Astrocyte of the hippocampus (primary cell): Measurements from ENCODE around the gene CLEC4G.
A peak's percentile ranks its signal among the peaks of the same experiment; 100 is the strongest.

Experiments used
- DNase-seq: peaks from one replicate; pipeline ENCODE4 v3.0.0; 2011; ENCODE audit warnings: low read depth, low spot score

CLEC4G gene

GRCh38 chr19:7697721-7698287 lies 34.1 kb downstream of the CLEC4G start:
- no peak for DNase-seq

GRCh38 chr19:7694499-7694898 lies 37.4 kb downstream of the CLEC4G start:
- DNase-seq: no peak

- DNase-seq: no peak
These were observed 39.4 kb downstream of the CLEC4G start for GRCh38 chr19:7692417-7693088.

GRCh38 chr19:7691497-7691896 lies 40.4 kb downstream of the CLEC4G start:
- DNase-seq: no peak

- DNase-seq: no peak
These were observed 41.1 kb downstream of the CLEC4G start for GRCh38 chr19:7690779-7691258.

- DNase-seq: no peak
These were observed 42.7 kb downstream of the CLEC4G start for GRCh38 chr19:7689165-7689564.

GRCh38 chr19:7687177-7687576 lies 44.7 kb downstream of the CLEC4G start:
- DNase-seq: no peak

- DNase-seq: no peak
These were observed 46.1 kb downstream of the CLEC4G start for GRCh38 chr19:7685546-7686445.

- DNase-seq: no peak
These were observed 49.6 kb downstream of the CLEC4G start for GRCh38 chr19:7682175-7682855.

GRCh38 chr19:7681340-7682174 lies 50.4 kb downstream of the CLEC4G start:
- DNase-seq: peak; percentile 84

GRCh38 chr19:7680606-7681339 lies 51.1 kb downstream of the CLEC4G start, which contains the start of gene TRAPPC5:
TSS of gene TRAPPC5 (plus strand) at chr19:7680833. CDS start at chr19:7682254, 1,421 bp downstream.
- peak; percentile 95 for DNase-seq

GRCh38 chr19:7679771-7680605 lies 51.9 kb downstream of the CLEC4G start:
- DNase-seq: no peak

GRCh38 chr19:7678971-7679751 lies 52.7 kb downstream of the CLEC4G start:
- no peak for DNase-seq
